SK-N-SH treated with all-trans-retinoic acid at 6 μM for 48 hours (cell line): ENCODE data around the gene ORC2.

ENCODE experiments used
- ATAC-seq: fragments of 200-7000 bp; cut with Tn5 transposase; 3 replicates; pipeline ENCODE4 v1.9.1; 2020; ENCODE audit warnings: mild to moderate bottlenecking, moderate library complexity
- ARNTL ChIP-seq: fragments of 450-650 bp; formaldehyde crosslinking; IDR thresholded peaks from 2 replicates; pipeline ENCODE4 v1.5.0; 2020; ENCODE audit warnings: low read depth, mild to moderate bottlenecking, moderate library complexity, borderline replicate concordance
- BACH2 ChIP-seq: fragments of 250-450 bp; sonication (Bioruptor Pico); IDR thresholded peaks from 2 replicates; pipeline ENCODE4 v1.9.0; 2021; ENCODE audit warnings: mild to moderate bottlenecking, borderline replicate concordance
- CREB5 ChIP-seq: fragments of 250-450 bp; sonication (Bioruptor Pico); IDR thresholded peaks from 2 replicates; pipeline ENCODE4 v1.5.1; 2020; ENCODE audit warnings: low read depth, mild to moderate bottlenecking, moderate library complexity
- CSDC2 ChIP-seq: fragments of 250-450 bp; sonication (Bioruptor Pico); IDR thresholded peaks from 2 replicates; pipeline ENCODE4 v1.5.0; 2020; ENCODE audit warnings: mild to moderate bottlenecking, moderate library complexity
- CSRNP3 ChIP-seq: fragments of 250-450 bp; sonication (Bioruptor Pico); IDR thresholded peaks from 2 replicates; pipeline ENCODE4 v1.5.1; 2021; ENCODE audit warnings: mild to moderate bottlenecking, moderate library complexity
- GLIS3 ChIP-seq: fragments of 250-450 bp; sonication (Bioruptor Pico); IDR thresholded peaks from 2 replicates; pipeline ENCODE4 v1.5.0; 2020; ENCODE audit warnings: mild to moderate bottlenecking, moderate library complexity
- ISL1 ChIP-seq: fragments of 250-450 bp; sonication (Bioruptor Pico); IDR thresholded peaks from 2 replicates; pipeline ENCODE4 v2.1.2; 2022; ENCODE audit warnings: mild to moderate bottlenecking, moderate library complexity
- PPARA ChIP-seq: fragments of 250-450 bp; sonication (Bioruptor Pico); IDR thresholded peaks from 2 replicates; pipeline ENCODE4 v1.5.0; 2020; ENCODE audit warnings: mild to moderate bottlenecking, borderline replicate concordance
- RARB ChIP-seq: fragments of 250-450 bp; sonication (Bioruptor Pico); IDR thresholded peaks from 2 replicates; pipeline ENCODE4 v1.8.0; 2021; ENCODE audit warnings: mild to moderate bottlenecking, moderate library complexity
- TCF4 ChIP-seq: fragments of 250-450 bp; sonication (Bioruptor Pico); IDR thresholded peaks from 2 replicates; pipeline ENCODE4 v1.8.0; 2021; ENCODE audit warnings: mild to moderate bottlenecking, moderate library complexity, borderline replicate concordance
- TOX ChIP-seq: fragments of 250-450 bp; sonication (Bioruptor Pico); IDR thresholded peaks from 2 replicates; pipeline ENCODE4 v1.8.0; 2021; ENCODE audit warnings: mild to moderate bottlenecking, moderate library complexity, borderline replicate concordance
- ZC3H10 ChIP-seq: fragments of 250-450 bp; sonication (Bioruptor Pico); IDR thresholded peaks from 2 replicates; pipeline ENCODE4 v1.5.1; 2021; ENCODE audit warnings: mild to moderate bottlenecking, moderate library complexity
- ZFP3 ChIP-seq: fragments of 250-450 bp; sonication (Bioruptor Pico); IDR thresholded peaks from 2 replicates; pipeline ENCODE4 v1.5.0; 2020; ENCODE audit warnings: mild to moderate bottlenecking, moderate library complexity
- ZFP30 ChIP-seq: fragments of 450-650 bp; formaldehyde crosslinking; IDR thresholded peaks from 2 replicates; pipeline ENCODE4 v1.5.0; 2022; ENCODE audit warnings: mild to moderate bottlenecking, moderate library complexity
- ZNF565 ChIP-seq: fragments of 450-650 bp; formaldehyde crosslinking; conservative IDR thresholded peaks from 2 replicates; pipeline ENCODE4 v1.5.0; 2020; ENCODE audit warnings: low read depth, mild to moderate bottlenecking, moderate library complexity
- ZNF70 ChIP-seq: fragments of 450-650 bp; formaldehyde crosslinking; IDR thresholded peaks from 2 replicates; pipeline ENCODE4 v1.5.0; 2020; ENCODE audit warnings: mild to moderate bottlenecking, moderate library complexity
- ZNF8 ChIP-seq: fragments of 450-650 bp; formaldehyde crosslinking; IDR thresholded peaks from 2 replicates; pipeline ENCODE4 v1.5.0; 2020; ENCODE audit warnings: mild to moderate bottlenecking, moderate library complexity
- TF ChIP-seq, protein P1 (sequence below): fragments of 250-450 bp; sonication (Bioruptor Pico); IDR thresholded peaks from 2 replicates; pipeline ENCODE4 v1.8.0; 2020; ENCODE audit warnings: mild to moderate bottlenecking, moderate library complexity, borderline replicate concordance
- TF ChIP-seq, protein P2 (sequence below): fragments of 250-450 bp; sonication (Bioruptor Pico); IDR thresholded peaks from 2 replicates; pipeline ENCODE4 v1.5.0; 2020; ENCODE audit warnings: mild to moderate bottlenecking, moderate library complexity
- TF ChIP-seq, protein P3 (sequence below): fragments of 250-450 bp; sonication (Bioruptor Pico); IDR thresholded peaks from 2 replicates; pipeline ENCODE4 v1.8.0; 2021; ENCODE audit warnings: low read depth, mild to moderate bottlenecking, moderate library complexity, borderline replicate concordance

ORC2 gene

DNA sequence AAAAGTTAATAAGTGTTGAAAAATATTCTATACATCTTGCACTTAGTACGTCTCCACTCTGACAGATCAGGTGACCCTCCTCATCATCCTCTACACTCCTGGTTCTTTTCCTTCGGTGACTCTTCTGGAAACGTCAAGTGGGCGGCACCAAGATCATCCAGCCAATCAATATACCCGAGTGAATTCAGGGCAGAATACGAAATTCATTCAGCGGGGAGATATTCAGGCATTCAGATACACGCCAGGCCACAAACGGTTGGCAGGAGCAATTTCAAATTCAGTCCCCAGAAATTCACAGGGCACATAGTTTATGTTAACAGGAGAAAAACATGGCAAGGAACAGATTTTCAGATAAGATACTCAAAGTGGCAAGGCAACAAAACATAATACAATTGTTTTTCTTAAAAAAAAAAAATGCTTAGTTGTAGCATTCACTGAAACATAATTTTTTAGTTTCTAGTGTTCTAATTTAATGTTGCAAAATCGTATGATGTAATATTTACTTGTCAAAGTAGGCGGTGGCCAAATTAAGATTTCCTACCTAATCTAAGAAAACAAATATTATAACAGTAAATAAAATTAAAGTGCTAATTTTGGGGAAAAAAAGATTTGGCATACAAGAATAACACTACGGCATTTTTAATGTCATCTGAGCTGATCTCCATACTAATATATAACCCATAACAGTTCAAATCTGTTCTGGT lies 103.2 kb downstream of the ORC2 start:
- ATAC-seq, result no peak
- TF ChIP-seq CREB5 (no peak), BACH2 (no peak), ISL1 (CRISPR knock-in tag) (no peak), ZFP3 (CRISPR knock-in tag) (no peak), TOX (CRISPR knock-in tag) (no peak), ZC3H10 (CRISPR knock-in tag) (no peak), RARB (CRISPR knock-in tag) (no peak), ZNF565 (CRISPR knock-in tag) (no peak), ZNF8 (CRISPR knock-in tag) (no peak), TCF4 (CRISPR knock-in tag) (no peak), GLIS3 (CRISPR knock-in tag) (no peak), PPARA (CRISPR knock-in tag) (no peak), ZNF70 (CRISPR knock-in tag) (no peak), CSDC2 (CRISPR knock-in tag) (no peak), CSRNP3 (CRISPR knock-in tag) (no peak), ZFP30 (CRISPR knock-in tag) (no peak), ARNTL (CRISPR knock-in tag) (no peak)
- TF ChIP-seq, protein P1, sequence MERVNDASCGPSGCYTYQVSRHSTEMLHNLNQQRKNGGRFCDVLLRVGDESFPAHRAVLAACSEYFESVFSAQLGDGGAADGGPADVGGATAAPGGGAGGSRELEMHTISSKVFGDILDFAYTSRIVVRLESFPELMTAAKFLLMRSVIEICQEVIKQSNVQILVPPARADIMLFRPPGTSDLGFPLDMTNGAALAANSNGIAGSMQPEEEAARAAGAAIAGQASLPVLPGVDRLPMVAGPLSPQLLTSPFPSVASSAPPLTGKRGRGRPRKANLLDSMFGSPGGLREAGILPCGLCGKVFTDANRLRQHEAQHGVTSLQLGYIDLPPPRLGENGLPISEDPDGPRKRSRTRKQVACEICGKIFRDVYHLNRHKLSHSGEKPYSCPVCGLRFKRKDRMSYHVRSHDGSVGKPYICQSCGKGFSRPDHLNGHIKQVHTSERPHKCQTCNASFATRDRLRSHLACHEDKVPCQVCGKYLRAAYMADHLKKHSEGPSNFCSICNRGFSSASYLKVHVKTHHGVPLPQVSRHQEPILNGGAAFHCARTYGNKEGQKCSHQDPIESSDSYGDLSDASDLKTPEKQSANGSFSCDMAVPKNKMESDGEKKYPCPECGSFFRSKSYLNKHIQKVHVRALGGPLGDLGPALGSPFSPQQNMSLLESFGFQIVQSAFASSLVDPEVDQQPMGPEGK, result no peak
- TF ChIP-seq, protein P2, sequence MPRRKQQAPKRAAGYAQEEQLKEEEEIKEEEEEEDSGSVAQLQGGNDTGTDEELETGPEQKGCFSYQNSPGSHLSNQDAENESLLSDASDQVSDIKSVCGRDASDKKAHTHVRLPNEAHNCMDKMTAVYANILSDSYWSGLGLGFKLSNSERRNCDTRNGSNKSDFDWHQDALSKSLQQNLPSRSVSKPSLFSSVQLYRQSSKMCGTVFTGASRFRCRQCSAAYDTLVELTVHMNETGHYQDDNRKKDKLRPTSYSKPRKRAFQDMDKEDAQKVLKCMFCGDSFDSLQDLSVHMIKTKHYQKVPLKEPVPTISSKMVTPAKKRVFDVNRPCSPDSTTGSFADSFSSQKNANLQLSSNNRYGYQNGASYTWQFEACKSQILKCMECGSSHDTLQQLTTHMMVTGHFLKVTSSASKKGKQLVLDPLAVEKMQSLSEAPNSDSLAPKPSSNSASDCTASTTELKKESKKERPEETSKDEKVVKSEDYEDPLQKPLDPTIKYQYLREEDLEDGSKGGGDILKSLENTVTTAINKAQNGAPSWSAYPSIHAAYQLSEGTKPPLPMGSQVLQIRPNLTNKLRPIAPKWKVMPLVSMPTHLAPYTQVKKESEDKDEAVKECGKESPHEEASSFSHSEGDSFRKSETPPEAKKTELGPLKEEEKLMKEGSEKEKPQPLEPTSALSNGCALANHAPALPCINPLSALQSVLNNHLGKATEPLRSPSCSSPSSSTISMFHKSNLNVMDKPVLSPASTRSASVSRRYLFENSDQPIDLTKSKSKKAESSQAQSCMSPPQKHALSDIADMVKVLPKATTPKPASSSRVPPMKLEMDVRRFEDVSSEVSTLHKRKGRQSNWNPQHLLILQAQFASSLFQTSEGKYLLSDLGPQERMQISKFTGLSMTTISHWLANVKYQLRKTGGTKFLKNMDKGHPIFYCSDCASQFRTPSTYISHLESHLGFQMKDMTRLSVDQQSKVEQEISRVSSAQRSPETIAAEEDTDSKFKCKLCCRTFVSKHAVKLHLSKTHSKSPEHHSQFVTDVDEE (CRISPR knock-in tag), result no peak
- TF ChIP-seq, protein P3, sequence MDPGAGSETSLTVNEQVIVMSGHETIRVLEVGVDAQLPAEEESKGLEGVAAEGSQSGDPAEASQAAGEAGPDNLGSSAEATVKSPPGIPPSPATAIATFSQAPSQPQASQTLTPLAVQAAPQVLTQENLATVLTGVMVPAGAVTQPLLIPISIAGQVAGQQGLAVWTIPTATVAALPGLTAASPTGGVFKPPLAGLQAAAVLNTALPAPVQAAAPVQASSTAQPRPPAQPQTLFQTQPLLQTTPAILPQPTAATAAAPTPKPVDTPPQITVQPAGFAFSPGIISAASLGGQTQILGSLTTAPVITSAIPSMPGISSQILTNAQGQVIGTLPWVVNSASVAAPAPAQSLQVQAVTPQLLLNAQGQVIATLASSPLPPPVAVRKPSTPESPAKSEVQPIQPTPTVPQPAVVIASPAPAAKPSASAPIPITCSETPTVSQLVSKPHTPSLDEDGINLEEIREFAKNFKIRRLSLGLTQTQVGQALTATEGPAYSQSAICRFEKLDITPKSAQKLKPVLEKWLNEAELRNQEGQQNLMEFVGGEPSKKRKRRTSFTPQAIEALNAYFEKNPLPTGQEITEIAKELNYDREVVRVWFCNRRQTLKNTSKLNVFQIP, result no peak
